Measurements from ENCODE around the gene RRP9.

- no peak for TF ChIP-seq POLR2AphosphoS5 (IDR thresholded peaks at IDR 0.05; ENCODE audit: low read depth)
- no peak for TF ChIP-seq CTCF (IDR thresholded peaks at IDR 0.05; ENCODE audit: insufficient read depth, low read length)
- TF ChIP-seq, protein P1, sequence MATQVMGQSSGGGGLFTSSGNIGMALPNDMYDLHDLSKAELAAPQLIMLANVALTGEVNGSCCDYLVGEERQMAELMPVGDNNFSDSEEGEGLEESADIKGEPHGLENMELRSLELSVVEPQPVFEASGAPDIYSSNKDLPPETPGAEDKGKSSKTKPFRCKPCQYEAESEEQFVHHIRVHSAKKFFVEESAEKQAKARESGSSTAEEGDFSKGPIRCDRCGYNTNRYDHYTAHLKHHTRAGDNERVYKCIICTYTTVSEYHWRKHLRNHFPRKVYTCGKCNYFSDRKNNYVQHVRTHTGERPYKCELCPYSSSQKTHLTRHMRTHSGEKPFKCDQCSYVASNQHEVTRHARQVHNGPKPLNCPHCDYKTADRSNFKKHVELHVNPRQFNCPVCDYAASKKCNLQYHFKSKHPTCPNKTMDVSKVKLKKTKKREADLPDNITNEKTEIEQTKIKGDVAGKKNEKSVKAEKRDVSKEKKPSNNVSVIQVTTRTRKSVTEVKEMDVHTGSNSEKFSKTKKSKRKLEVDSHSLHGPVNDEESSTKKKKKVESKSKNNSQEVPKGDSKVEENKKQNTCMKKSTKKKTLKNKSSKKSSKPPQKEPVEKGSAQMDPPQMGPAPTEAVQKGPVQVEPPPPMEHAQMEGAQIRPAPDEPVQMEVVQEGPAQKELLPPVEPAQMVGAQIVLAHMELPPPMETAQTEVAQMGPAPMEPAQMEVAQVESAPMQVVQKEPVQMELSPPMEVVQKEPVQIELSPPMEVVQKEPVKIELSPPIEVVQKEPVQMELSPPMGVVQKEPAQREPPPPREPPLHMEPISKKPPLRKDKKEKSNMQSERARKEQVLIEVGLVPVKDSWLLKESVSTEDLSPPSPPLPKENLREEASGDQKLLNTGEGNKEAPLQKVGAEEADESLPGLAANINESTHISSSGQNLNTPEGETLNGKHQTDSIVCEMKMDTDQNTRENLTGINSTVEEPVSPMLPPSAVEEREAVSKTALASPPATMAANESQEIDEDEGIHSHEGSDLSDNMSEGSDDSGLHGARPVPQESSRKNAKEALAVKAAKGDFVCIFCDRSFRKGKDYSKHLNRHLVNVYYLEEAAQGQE (IDR thresholded peaks at IDR 0.05; ENCODE audit: insufficient replicate concordance, low read depth) = no peak
- TF ChIP-seq GABPA (IDR thresholded peaks at IDR 0.05; ENCODE audit: low read depth) = no peak
- TF ChIP-seq SPI1 (IDR thresholded peaks at IDR 0.05; ENCODE audit: borderline replicate concordance, low read depth) = no peak
Observed at GRCh38 chr3:51894391-51894790, 47.3 kb downstream of the RRP9 start.
